ENCODE results near the gene ZNF189. TPM values are rescaled to one million over a fixed set of nuclear protein-coding genes. Genes with fewer than 3 reads are reported as not detected.

ZNF189 gene
- total RNA-seq, 4 donors from 2014 or later, result 10.2 to 12.8 (median 11.5) TPM

DNA sequence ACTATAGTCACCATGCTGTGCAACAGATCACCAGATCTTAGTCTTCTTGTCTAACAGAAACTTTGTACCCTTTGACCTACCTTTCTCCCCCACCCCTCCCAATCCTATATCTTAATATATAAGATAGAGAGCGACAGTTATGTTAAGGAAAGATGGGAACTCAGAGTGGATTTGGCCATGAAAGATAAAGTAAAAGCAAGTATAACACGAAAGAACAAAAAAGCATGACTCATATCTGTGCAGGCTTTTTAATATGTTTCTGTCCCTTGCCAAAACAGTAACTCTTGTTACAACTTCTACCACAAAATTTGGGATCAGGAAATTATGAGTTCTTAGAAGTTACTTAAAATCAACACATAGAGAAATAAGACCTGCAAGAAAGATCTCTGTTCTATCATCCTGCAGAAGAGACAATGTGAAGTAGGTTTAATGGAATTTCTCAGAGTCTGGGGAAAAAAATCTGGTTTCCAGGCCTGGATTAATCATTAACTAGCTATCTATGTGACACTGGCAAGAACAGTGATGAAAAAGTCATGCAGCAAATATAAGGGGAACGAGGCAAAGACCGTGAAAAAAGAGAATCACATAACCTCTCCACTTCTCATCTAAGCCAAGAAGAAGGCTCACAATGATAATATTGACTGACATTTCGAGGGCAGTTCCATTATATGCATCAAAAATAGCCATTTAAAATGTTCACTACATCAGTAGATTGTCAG lies 32.5 kb upstream of the ZNF189 start:
- intact Hi-C loops (cut with DNase I; ENCODE audit: low total_unique reads), result no loop called here
- WGBS, 2 donors, result 51 to 62% methylated on average over 5 of the region's 5 CpGs
- no peak overlapping the region for H3K4me3 ChIP-seq (ENCODE audit: low read depth, poor library complexity, severe bottlenecking)
- no peak for DNase-seq (ENCODE audit: low spot score in 2 of 2)
- TF ChIP-seq POLR2A (IDR thresholded peaks at IDR 0.05), result no peak
- TF ChIP-seq, protein P1, sequence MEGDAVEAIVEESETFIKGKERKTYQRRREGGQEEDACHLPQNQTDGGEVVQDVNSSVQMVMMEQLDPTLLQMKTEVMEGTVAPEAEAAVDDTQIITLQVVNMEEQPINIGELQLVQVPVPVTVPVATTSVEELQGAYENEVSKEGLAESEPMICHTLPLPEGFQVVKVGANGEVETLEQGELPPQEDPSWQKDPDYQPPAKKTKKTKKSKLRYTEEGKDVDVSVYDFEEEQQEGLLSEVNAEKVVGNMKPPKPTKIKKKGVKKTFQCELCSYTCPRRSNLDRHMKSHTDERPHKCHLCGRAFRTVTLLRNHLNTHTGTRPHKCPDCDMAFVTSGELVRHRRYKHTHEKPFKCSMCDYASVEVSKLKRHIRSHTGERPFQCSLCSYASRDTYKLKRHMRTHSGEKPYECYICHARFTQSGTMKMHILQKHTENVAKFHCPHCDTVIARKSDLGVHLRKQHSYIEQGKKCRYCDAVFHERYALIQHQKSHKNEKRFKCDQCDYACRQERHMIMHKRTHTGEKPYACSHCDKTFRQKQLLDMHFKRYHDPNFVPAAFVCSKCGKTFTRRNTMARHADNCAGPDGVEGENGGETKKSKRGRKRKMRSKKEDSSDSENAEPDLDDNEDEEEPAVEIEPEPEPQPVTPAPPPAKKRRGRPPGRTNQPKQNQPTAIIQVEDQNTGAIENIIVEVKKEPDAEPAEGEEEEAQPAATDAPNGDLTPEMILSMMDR (IDR thresholded peaks at IDR 0.05), result no peak

DNA sequence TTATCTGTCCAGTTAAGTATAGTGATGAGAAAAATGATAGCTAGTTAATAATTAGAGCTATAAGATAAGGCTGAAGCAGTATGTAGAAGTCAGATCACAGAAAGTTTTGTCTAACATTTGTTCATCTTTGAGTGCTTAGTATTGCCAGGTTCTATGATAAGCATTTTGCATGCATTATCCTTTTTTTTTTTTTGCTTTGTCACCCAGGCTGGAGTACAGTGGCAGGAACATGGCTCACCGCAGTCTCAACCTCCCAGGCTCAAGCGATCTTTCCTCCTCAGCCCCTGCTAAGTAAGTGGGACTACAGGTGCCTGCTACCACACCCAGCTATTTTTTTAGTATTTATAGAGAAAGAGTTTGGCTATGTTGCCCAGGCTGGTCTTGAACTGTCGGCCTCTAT lies 31.3 kb upstream of the ZNF189 start:
- H3K4me3 ChIP-seq (ENCODE audit: low read depth, poor library complexity, severe bottlenecking), result no peak overlapping the region
- intact Hi-C loops (cut with DNase I; ENCODE audit: low total_unique reads), result no loop called here
- WGBS, 2 donors, result 91 to 95% methylated on average over 3 of the region's 3 CpGs
- TF ChIP-seq POLR2A (IDR thresholded peaks at IDR 0.05), result no peak
- TF ChIP-seq, protein P1 (IDR thresholded peaks at IDR 0.05), result no peak
- no peak for DNase-seq (ENCODE audit: low spot score in 2 of 2)

DNA sequence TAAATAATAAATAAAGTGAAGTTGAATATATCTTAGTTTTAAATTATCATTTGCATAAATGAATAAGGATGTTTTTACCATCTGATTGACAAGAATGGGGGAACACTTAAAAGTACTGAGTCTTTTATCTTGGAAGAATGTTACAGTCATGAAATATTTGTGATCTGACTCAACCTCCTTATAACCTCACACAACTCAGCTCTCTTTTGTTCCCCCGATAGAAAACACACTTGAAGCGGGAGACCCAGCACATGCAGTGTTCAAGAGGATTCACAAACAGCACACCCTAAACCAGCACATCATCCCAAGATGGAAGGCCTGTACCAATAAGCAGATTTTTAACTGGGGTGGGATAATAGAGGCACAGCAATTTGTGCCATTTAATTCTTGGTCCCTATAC lies 29.4 kb upstream of the ZNF189 start:
- WGBS, 2 donors, result 86 to 90% methylated on average over 2 of the region's 2 CpGs
- TF ChIP-seq, protein P1 (IDR thresholded peaks at IDR 0.05), result no peak
- TF ChIP-seq POLR2A (IDR thresholded peaks at IDR 0.05), result no peak
- DNase-seq (ENCODE audit: low spot score in 2 of 2), result no peak
- intact Hi-C loops (cut with DNase I; ENCODE audit: low total_unique reads), result no loop called here
- no peak overlapping the region for H3K4me3 ChIP-seq (ENCODE audit: low read depth, poor library complexity, severe bottlenecking)

DNA sequence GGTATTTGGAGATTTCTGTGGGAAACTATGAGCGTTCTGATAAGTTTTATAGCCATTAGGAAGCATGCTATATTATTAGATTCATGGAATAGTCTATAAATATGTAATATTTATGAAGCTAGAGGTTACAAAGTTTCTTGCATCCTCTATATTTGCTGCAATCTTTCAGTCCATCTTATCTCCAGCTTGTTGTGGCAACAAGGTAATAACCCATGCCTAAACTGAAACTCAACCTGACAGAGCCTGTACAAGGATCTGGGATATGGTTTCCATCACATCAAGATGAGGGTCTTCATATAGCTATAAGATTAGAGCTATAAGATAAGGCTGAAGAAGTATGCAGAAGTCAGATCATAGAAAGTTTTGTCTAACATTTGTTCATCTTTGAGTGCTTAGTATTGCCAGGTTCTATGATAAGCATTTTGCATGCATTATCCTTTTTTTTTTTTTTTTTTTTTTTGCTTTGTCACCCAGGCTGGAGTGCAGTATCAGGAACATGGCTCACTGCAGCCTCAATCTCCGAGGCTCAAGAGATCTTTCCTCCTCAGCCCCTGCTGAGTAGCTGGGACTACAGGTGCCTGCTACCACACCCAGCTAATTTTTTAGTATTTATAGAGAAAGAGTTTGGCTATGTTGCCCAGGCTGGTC lies 28.6 kb upstream of the ZNF189 start:
- no peak for DNase-seq (ENCODE audit: low spot score in 2 of 2)
- 68 to 87% methylated on average over 2 of the region's 2 CpGs for whole genome bisulfite sequencing, 2 donors
- no peak overlapping the region for H3K4me3 ChIP-seq (ENCODE audit: low read depth, poor library complexity, severe bottlenecking)
- intact Hi-C loops (cut with DNase I; ENCODE audit: low total_unique reads), result no loop called here
- TF ChIP-seq POLR2A (IDR thresholded peaks at IDR 0.05), result no peak
- TF ChIP-seq, protein P1 (IDR thresholded peaks at IDR 0.05), result no peak

DNA sequence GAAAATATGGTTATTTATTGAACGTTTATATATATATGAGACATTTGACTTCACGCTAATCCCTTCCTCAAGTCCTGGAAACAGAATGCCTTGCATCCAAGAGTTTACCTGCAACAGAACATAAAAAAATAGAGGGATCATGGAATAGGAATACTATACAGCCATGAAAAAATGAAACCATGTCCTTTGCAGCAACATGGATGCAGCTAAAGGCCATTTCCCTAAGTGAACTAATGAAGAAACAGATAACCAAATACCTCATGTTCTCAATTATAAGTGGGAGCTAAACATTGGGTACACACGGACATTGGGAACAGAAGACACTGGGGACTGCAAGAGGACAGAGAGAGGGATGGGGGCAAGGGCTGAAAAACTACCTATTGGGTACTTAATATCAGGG lies 26.8 kb upstream of the ZNF189 start:
- WGBS, 2 donors, result 89 to 95% methylated on average over 3 of the region's 3 CpGs
- no peak for TF ChIP-seq POLR2A (IDR thresholded peaks at IDR 0.05)
- TF ChIP-seq, protein P1 (IDR thresholded peaks at IDR 0.05), result no peak
- intact Hi-C loops (cut with DNase I; ENCODE audit: low total_unique reads), result no loop called here
- no peak for DNase-seq (ENCODE audit: low spot score in 2 of 2)
- no peak overlapping the region for H3K4me3 ChIP-seq (ENCODE audit: low read depth, poor library complexity, severe bottlenecking)
